Duodenal mucosa (tissue), 2 donors: ENCODE data around the gene ADD1.
A peak's percentile ranks its signal among the peaks of the same experiment; 100 is the strongest.

Source experiments
- H3K27ac ChIP-seq: one replicate; pipeline ENCODE4 v1.7.0; 2013; ENCODE audit warnings: low read depth, low read length
- H3K27me3 ChIP-seq, 2 donors: one replicate each; pipeline ENCODE4 v1.7.0; 2013; ENCODE audit warnings: low read length in 2 of 2, control low read depth in 1 of 2; ENCODE audit not compliant: insufficient read depth in 2 of 2, control insufficient read depth in 1 of 2
- H3K36me3 ChIP-seq, 2 donors: one replicate each; pipeline ENCODE4 v1.7.0; 2013; ENCODE audit warnings: low read length in 2 of 2, control low read depth in 1 of 2; ENCODE audit not compliant: insufficient read depth in 2 of 2, control insufficient read depth in 1 of 2
- H3K4me1 ChIP-seq, 2 donors: one replicate each; pipeline ENCODE4 v1.7.0; 2013; ENCODE audit warnings: low read length in 2 of 2, control low read depth in 1 of 2; ENCODE audit not compliant: insufficient read depth in 2 of 2, control insufficient read depth in 1 of 2
- H3K4me3 ChIP-seq, 2 donors: one replicate each; pipeline ENCODE4 v1.7.0; 2013; ENCODE audit warnings: low read length in 2 of 2, low read depth in 1 of 2
- H3K9ac ChIP-seq, 2 donors: one replicate each; pipeline ENCODE4 v1.7.0; 2013; ENCODE audit warnings: low read length in 2 of 2, low read depth in 1 of 2
- H3K9me3 ChIP-seq, 2 donors: one replicate each; pipeline ENCODE4 v1.7.0; 2013; ENCODE audit warnings: low read length in 2 of 2, control low read depth in 1 of 2; ENCODE audit not compliant: control insufficient read depth in 1 of 2

Gene ADD1, protein sequence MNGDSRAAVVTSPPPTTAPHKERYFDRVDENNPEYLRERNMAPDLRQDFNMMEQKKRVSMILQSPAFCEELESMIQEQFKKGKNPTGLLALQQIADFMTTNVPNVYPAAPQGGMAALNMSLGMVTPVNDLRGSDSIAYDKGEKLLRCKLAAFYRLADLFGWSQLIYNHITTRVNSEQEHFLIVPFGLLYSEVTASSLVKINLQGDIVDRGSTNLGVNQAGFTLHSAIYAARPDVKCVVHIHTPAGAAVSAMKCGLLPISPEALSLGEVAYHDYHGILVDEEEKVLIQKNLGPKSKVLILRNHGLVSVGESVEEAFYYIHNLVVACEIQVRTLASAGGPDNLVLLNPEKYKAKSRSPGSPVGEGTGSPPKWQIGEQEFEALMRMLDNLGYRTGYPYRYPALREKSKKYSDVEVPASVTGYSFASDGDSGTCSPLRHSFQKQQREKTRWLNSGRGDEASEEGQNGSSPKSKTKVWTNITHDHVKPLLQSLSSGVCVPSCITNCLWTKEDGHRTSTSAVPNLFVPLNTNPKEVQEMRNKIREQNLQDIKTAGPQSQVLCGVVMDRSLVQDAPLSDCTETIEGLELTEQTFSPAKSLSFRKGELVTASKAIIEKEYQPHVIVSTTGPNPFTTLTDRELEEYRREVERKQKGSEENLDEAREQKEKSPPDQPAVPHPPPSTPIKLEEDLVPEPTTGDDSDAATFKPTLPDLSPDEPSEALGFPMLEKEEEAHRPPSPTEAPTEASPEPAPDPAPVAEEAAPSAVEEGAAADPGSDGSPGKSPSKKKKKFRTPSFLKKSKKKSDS

DNA sequence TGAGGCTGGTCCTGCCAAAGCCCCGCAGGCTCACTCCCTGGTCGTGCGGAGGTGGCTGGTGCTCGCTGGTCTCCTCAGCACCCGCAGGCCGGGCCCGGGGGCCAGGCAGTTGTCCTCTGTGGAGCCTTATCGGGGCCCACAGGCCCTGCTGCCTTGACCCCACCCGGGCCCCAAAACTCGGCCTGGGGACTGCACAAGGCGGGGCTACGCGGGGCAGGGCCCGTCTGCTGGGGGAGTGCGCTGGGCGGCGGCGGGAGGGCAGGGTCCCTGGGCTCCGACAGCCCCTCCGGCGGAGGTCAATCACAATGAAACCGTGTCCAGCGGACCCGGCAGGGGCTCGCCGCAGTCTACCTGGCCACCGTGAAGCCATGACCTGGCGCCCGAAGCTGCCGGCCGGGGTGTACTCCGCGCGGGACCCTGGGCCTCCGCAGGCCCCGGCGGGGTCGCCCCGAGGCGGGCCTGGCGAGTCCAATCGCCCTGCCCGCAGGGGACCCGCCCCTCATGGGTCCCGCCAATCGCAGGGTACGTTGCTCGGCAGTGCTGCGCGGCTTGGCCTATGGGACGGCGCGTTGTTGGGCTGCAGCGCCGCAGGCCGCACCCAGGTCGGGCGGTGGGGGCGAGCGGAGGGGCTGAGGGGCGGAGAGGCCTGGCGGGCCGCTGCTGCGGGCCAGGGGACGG is at the start of gene ADD1:
TSS of gene ADD1 (plus strand) at position 582 of the 678 bp plus-strand sequence. CDS start 32,072 bp downstream, outside the sequence.
- Histone ChIP-seq H3K27ac (peak within 1 kb of the TSS; percentile 83), H3K4me1 (peaks cover 22 to 33% of the 10 kb centered on the region in 2 donors), H3K4me3 (peak within 1 kb of the TSS; percentile 90 to 96), H3K9me3 (no peaks in the 10 kb centered on the region), H3K27me3 (no peaks in the 10 kb centered on the region), H3K9ac (peak within 1 kb of the TSS; percentile 86 to 94), H3K36me3 (no peaks in the 10 kb centered on the region)

DNA sequence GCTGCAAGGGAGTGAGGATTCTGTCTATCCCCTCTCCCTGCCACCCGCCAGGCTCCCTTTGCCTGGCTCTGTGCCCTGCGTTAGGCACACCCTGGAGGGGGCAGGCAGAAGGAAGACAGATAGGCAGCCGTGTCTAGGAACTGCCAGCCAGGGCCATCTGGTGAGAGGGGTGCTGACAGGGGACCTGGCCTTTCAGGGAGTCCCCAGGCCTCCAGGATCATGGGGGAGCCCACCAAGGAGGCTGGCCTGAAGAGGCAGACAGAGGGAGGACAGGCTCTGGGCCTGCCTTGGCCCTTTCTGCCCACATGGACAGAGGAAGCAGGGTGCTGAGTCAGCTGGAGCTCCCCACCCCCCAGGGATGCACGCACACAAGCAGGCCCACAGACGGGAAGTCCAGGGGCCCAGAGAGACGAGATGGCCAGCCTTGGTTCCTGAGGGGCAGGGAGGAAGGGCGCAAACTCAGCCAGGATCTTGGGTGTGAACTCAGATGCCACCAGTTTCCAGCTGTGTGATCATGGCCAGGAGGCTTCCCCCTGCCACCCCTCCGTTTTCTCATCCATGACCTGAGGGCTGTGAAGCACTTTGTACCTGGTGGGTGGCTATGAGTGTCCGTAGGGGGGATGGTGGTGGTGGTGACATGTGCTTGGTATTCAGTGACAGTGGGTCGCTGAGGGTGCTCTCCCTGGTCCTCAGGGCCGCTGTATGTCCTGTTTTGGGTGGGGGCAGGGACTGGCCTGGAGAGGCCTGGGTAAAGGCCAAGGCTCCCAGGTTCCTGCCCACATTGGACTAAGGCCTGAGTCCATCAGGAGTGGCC is 49.0 kb upstream of the ADD1 start:
- H3K9me3 ChIP-seq, result no peaks in the 10 kb centered on the region
- peak overlapping the region; percentile 57 to 69 for H3K9ac ChIP-seq
- H3K4me1 ChIP-seq, result peaks cover 72 to 75% of the 10 kb centered on the region in 2 donors
- no peaks in the 10 kb centered on the region for H3K27me3 ChIP-seq
- H3K4me3 ChIP-seq, result peak overlapping the region; percentile 48 to 74
- peak overlapping the region; percentile 44 for H3K27ac ChIP-seq
- H3K36me3 ChIP-seq, result no peaks in the 10 kb centered on the region

DNA sequence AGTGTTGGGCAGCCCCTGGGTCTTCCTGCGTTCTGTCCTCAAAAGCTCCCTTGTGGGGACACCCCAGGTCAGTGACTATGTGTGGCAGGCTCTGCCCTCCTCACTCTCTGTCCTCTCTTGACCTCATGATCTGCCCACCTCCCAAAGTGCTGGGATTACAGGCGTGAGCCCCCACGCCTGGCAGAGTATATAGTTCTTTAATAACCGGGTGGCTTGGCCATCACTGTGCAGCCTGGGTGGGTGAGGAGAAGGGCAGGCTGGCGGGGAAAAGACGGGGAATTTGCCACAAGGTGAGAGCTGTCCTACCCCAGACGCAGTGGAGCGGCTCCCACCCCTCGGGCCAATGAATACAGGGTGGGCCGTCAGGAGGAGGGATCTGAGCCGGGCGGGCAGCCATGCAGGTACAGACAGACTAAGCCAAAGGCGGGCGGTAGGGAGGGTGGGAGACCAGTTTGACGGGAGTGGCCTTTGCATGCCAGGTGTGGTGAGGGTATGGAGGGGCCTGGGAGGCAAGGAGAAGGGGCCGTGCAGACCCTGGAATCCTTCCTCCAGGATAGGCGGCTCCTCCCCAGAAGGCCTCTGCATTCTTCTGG is 48.2 kb upstream of the ADD1 start:
- H3K27me3 ChIP-seq, result no peaks in the 10 kb centered on the region
- no peaks in the 10 kb centered on the region for H3K9me3 ChIP-seq
- H3K9ac ChIP-seq, result peak overlapping the region; percentile 57 to 69
- peaks cover 77 to 81% of the 10 kb centered on the region in 2 donors for H3K4me1 ChIP-seq
- H3K27ac ChIP-seq, result peak overlapping the region; percentile 32
- H3K36me3 ChIP-seq, result no peaks in the 10 kb centered on the region
- H3K4me3 ChIP-seq, result no peak overlapping the region

DNA sequence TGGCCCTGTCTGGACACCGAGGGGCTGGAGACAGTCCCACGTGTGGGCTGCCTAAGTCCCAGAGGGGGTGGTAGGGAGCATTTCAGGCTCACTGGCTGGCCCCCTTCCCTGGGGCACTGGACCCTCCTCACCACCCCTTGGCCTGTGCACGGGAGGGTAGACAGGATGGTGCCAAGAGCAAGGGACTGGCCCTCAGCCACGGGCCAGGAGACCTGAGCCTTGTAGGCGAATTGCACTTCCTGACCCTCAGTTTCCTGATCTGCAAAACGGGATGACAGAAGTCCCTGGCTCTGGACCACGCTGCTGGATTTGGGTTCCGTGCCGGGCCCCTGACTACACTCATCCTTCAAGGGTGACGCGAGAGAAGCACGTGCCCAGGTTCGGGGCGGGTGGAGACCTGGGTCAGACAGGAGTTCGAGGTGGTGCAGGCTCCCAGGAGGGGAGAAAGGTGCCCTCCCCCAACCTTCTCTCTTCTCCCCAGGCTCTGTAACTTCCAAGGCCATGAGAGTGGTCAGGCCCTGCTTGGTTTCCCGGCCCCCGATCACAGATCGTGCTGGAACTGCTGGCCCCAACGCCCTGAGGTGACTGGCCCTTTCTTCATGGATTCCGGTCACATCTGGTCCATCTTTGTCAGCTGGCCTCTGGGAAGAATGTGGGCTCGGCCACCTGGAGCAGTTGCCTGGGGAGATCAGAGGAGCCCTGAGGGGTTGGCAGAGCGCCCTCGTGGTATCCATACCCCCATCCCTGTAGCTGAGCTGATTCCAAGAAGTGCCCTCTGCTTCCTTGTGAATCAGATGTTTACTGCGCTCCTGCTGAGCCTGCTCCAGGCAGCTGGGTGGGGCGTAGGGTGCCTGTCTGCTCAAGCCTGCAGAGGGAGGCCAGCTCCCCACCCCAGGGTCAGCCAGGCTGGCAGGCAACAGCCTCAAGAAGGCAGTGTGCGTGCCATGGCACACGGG is 47.5 kb upstream of the ADD1 start:
- Histone ChIP-seq H3K9me3 (no peaks in the 10 kb centered on the region), H3K36me3 (no peaks in the 10 kb centered on the region), H3K27me3 (no peaks in the 10 kb centered on the region), H3K9ac (peak overlapping the region in 1 of 2 donors; percentile 8), H3K4me1 (peaks cover 82 to 88% of the 10 kb centered on the region in 2 donors), H3K4me3 (peak overlapping the region in 1 of 2 donors; percentile 32), H3K27ac (peak overlapping the region; percentile 53)

DNA sequence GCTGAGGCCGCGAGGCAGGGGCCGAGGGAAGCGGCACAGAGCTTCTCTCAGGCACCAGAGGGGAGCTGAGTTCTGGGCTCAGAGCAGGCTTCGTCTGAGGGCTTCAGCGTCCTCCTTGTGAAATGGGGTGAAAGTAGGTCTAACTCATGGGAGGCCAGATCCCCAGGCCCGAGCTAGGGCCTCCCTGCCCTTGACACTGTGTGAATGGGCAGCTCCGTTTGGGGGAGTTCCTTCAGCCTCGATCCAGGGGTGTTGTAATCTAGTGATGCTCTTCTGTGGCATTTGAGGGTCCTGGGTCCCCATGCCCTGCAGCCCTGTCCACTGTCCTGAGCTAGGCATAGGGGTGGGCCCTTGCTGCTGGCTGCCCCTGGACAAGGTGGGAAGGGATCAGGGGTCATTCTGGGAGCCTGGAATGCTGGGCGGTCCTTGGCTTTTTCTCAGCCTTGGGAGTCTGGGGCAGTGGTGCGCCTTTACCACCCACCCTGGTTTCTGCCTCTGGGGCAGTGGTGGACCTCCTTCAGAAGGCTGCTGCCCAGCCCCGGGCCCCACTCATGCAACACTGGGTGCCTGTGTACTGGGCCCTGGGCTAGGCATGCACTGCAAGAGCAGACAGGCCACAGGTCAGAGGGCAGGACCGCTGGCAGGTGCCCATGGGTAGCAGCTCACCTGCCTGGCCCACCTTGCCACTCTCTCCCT is 46.6 kb upstream of the ADD1 start:
- H3K4me1 ChIP-seq, result peaks cover 76 to 87% of the 10 kb centered on the region in 2 donors
- H3K36me3 ChIP-seq, result no peaks in the 10 kb centered on the region
- no peaks in the 10 kb centered on the region for H3K9me3 ChIP-seq
- no peak overlapping the region for H3K4me3 ChIP-seq
- peak overlapping the region; percentile 7 to 8 for H3K9ac ChIP-seq
- H3K27me3 ChIP-seq, result no peaks in the 10 kb centered on the region
- H3K27ac ChIP-seq, result peak overlapping the region; percentile 53

DNA sequence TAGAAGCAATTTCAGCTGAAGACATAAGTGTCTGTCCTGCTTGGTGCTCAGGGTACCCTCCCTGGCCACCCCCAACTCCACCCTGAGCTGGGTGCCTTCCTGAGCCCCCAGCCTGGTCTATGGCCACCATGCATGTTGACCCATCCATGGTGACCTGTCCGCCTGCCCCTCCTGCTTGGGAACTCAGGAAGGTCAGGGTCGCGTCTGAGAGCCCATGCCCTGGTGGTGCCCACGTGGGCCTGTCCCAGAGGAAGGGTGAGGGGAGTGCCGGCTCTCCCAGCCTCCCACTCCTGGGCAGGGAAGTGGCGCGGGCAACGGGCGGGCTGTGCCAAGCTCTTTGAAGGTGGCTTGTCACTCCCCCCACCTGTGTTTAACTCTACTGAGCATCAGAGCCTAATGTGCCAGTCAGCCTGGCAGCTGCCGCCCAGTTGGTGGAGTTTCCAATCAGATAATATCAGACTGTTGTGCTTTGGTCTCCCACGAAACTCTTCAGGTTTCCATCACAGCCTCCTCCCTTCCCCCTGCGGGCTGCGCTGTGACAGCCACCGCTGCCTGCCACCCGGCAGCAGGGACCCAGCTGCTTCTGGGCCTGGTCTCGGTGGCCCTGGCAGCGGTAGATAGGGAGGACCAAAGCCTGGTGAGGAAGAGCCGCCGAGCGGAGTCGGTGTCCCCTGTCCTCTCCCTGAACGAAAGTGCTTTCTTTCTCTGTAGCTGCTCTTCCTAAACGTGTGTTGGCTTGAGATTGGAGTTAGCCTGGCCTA is 45.9 kb upstream of the ADD1 start:
- Histone ChIP-seq H3K9ac (peak overlapping the region; percentile 31 to 54), H3K27ac (no peak overlapping the region), H3K27me3 (no peaks in the 10 kb centered on the region), H3K36me3 (no peaks in the 10 kb centered on the region), H3K4me1 (peaks cover 72 to 84% of the 10 kb centered on the region in 2 donors), H3K9me3 (no peaks in the 10 kb centered on the region), H3K4me3 (peak overlapping the region; percentile 19 to 53)

DNA sequence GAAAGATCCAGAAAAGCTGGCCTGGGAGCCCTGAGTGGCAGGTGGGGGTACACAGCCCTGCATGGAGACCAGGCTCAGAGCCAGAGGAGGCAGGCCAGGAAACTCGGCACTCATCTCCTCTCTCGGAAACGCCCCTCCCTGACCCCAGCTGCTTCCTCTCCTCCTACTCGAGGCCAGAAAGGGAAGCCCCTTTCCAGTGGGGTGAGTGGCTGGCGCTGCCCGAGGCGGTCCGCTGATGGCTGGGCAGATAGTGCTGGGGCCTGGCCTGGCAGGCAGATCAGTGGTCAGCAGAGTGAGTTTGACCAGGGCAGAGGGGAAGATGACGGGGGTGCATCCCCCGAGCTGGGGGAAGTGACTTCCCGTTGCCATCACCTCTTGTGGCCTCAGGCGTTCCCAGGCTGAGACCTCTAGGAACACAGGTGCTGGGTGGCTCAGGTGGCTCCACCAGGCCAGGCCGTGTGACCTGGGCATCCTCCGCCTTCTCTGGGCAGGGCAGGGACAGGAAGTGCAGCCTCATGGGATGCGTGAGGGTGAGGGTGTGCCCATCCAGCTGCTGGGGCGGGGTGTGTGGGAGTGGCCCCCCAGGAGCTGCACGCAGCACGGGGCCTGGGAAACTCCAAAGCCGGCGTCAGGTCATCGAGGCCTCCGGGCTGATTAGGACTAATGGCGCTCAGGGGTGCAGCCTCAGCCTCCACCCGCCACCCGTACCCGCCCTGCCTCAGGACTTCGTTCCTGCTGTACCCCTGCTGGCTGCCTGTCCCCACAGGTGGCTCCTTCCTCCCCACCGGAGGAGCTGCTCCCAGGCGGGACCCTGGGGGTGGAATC is 45.0 kb upstream of the ADD1 start:
- peak overlapping the region; percentile 46 to 53 for H3K4me3 ChIP-seq
- peaks cover 80 to 91% of the 10 kb centered on the region in 2 donors for H3K4me1 ChIP-seq
- H3K36me3 ChIP-seq, result peaks cover 0 to under 1% of the 10 kb centered on the region in 2 donors
- peak overlapping the region; percentile 54 for H3K27ac ChIP-seq
- H3K27me3 ChIP-seq, result no peaks in the 10 kb centered on the region
- no peaks in the 10 kb centered on the region for H3K9me3 ChIP-seq
- peak overlapping the region; percentile 46 to 54 for H3K9ac ChIP-seq
